HepG2 (cell line): Measurements from ENCODE around the gene TMOD2.

ENCODE experiments used
- CTCF ChIP-seq: sonication (generic); formaldehyde crosslinking; IDR thresholded peaks from 2 replicates; pipeline ENCODE4 v1.5.0; 2020; ENCODE audit warnings: mild to moderate bottlenecking, missing genetic modification reagents, moderate library complexity
- EP300 ChIP-seq, 3 experiments: sonication (generic) in 1 of 3; formaldehyde crosslinking in 1 of 3; IDR thresholded peaks; 2 replicates each; pipeline versions ENCODE4 v1.5.1 to v1.6.1; 2011 to 2020; ENCODE audit warnings: low read depth in 2 of 3, low read length in 2 of 3, borderline replicate concordance in 1 of 3, improper control_type of control experiment in 1 of 3, mild to moderate bottlenecking in 1 of 3, missing genetic modification reagents in 1 of 3, moderate library complexity in 1 of 3
- EZH2 ChIP-seq: conservative IDR thresholded peaks from 2 replicates; pipeline ENCODE4 v1.6.1; 2012; ENCODE audit warnings: mild to moderate bottlenecking, low read depth, low read length, moderate library complexity
- GLI4 ChIP-seq: sonication (generic); formaldehyde crosslinking; IDR thresholded peaks from 2 replicates; pipeline ENCODE4 v1.5.1; 2020; ENCODE audit warnings: missing genetic modification reagents, mild to moderate bottlenecking, moderate library complexity, borderline replicate concordance
- HIVEP1 ChIP-seq: sonication (generic); formaldehyde crosslinking; IDR thresholded peaks from 2 replicates; pipeline ENCODE4 v1.4.0; 2020; ENCODE audit warnings: mild to moderate bottlenecking, missing genetic modification reagents
- KDM5B ChIP-seq: sonication (generic); formaldehyde crosslinking; IDR thresholded peaks from 2 replicates; pipeline ENCODE4 v1.4.0; 2020; ENCODE audit warnings: missing genetic modification reagents, mild to moderate bottlenecking, borderline replicate concordance
- RAD21 ChIP-seq: fragments of 450-650 bp; formaldehyde crosslinking; IDR thresholded peaks from 2 replicates; pipeline ENCODE4 v1.5.0; 2020; ENCODE audit warnings: mild to moderate bottlenecking
- ZNF709 ChIP-seq: sonication (generic); formaldehyde crosslinking; IDR thresholded peaks from 2 replicates; pipeline ENCODE4 v1.5.0; 2020; ENCODE audit warnings: mild to moderate bottlenecking, missing genetic modification reagents

- TF ChIP-seq KDM5B (CRISPR knock-in tag) = no peak
- TF ChIP-seq EZH2 = no peak
- no peak for TF ChIP-seq CTCF (CRISPR knock-in tag)
- TF ChIP-seq EP300 (IDR thresholded peaks at IDR 0.05; ENCODE audit: low read depth in 2 of 2, low read length in 2 of 2) = no peak
- TF ChIP-seq EP300 (CRISPR knock-in tag; IDR thresholded peaks at IDR 0.05; ENCODE audit: borderline replicate concordance) = no peak
- TF ChIP-seq ZNF709 = no peak
- no peak for TF ChIP-seq HIVEP1 (CRISPR knock-in tag)
- TF ChIP-seq RAD21 (CRISPR knock-in tag) = no peak
- no peak for TF ChIP-seq GLI4 (CRISPR knock-in tag)
These were observed 37.2 kb upstream of the TMOD2 start for GRCh38 chr15:51714162-51714561.
